Stimulated activated CD8-positive, alpha-beta memory T cell treated with anti-CD3 and anti-CD28 coated beads, Interleukin-12 subunit alpha, Interleukin-12 subunit beta, amount 100 ng/mL, for 1 hour (primary cell): ENCODE measurements around the gene GPR62.
"Not testable (repeated sequence)": the region's sequence is repeated elsewhere in the genome, so short reads cannot be mapped to it uniquely, and the experiment has no call there.

ENCODE experiments used
- DNase-seq: peaks from one replicate; pipeline ENCODE4 v3.0.0-alpha.2; 2020; ENCODE audit warnings: low read depth

GPR62 gene

DNA sequence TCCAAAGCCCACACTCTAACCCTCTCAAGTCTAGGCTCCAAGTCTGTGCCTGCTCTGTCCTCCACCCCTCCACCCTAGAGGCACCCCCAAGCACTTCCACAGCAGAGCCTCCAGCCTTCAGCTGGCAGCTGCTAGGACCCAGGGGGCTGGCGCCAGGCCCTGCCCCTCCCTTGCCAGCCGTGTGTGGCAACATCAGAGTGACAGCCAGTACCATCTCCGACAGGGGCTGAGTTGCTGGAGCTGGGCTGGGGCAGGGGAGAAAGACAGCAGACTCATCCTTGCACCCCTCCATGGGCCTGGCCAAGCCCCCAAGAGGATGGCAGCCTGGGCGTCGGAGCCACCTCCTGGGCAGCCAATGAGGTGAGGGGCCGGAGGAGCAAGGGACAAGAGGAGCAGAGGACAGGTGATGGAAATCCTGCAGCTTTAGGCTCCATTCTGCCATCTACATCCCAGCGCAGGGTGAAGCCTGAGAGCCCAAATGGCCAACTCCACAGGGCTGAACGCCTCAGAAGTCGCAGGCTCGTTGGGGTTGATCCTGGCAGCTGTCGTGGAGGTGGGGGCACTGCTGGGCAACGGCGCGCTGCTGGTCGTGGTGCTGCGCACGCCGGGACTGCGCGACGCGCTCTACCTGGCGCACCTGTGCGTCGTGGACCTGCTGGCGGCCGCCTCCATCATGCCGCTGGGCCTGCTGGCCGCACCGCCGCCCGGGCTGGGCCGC is at the start of gene GPR62:
Gene GPR62, plus strand, starts transcription at position 207 of the 718 bp plus-strand sequence. Its CDS starts 272 bp downstream, at position 479.
- DNase-seq, result no peak

GRCh38 chr3:51908026-51908425 is 47.2 kb upstream of the GPR62 start:
- no peak for DNase-seq

DNA sequence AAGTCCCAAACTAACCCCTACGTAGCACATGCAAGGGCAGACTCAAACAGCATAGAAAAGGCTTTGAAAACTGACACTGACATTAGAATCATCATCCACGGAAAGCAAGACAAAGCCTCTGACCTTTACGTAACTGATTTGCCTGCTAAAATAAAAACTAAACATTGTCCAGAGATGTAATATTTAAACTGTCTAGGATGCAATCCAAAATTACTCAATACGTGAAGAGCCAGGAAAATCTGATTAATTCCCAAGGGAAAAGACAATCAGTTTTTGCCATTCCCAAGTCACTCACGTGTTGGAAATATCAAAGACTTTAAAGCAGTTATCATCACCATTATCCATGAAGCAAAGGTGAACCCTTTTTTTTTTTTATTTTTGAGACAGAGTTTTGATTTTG is 38.8 kb upstream of the GPR62 start:
- DNase-seq, result no peak

DNA sequence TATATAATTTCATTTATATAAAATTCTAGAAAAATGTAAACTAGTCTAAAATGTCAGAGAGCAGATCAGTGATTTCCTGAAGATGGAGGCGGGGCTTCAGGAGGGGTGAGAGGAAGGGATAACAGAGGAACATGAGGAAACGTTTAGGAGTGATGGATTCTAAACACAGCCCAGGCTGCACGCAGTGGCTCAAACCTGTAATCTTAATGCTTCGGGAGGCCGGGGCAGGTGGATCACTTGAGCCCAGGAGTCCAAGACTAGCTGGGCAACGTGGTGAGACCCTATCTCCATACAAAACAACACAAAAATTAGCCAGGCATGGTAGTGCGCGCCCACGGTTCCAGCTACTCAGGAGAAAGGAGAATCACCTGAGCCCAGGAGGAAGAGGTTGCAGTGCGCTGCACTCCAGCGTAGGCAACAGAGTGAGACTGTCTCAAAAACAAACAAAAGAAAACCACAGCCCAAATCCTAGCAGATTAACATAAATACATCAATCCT is 34.1 kb upstream of the GPR62 start:
- DNase-seq, result no peak

DNA sequence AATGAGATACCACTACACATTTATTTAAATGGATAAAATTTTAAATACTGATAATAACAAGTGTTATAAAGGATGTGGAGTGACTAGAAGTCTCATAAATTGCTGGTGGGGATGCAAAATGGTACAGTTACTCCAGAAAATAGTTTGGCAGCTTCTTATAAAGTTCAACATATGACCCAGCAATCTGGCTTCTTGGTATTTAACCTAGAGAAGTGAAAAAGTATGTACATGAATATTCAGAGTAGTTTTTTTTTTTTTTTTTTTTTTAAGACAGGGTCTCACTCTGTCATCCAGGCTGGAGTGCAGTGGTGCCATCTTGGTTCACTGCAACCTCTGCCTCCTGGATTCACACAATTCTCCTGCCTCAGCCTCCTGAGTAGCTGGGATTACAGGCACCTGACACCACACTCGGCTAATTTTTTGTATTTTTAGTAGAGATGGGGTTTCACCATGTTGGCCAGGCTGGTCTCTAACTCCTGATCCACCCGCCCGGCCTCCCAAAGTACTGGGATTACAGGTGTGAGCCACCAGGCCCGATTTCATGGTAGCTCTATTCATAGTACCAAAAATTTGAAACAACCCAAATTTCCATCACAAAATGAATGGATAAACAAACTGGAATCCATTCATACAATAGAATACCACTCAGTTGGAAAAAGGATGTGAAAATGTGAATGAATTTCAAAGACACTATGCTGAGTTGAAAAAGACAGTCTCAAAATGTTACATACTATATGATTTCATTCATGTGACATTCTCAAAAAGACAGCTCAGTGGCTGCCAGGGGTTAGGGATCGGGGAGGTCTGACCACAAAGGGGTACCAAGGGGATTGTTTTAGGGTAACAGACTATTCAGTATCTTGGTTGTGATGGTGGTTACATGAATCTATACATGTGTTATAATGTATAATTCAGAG is 27.9 kb upstream of the GPR62 start:
- no peak for DNase-seq

DNA sequence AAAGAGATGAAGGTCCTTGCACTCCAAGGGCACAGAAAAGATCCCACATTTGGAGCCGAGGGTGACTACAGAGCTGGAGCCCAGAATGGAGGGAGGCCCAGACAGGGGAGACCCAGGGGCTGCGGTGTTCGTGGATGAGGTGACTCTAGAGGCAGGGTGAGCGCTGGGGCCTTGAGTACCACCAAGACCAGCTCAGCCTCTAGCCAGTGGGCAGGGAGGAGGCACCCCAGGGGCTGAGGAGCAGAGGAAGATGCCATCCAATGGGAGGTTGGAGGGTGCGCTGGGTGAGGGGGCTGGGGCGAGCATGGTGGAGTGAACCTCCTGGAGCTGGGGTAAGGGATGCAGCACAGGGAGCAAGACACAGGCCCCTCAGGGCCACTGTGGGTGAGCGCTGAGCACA is 26.7 kb upstream of the GPR62 start:
- DNase-seq, result no peak

DNA sequence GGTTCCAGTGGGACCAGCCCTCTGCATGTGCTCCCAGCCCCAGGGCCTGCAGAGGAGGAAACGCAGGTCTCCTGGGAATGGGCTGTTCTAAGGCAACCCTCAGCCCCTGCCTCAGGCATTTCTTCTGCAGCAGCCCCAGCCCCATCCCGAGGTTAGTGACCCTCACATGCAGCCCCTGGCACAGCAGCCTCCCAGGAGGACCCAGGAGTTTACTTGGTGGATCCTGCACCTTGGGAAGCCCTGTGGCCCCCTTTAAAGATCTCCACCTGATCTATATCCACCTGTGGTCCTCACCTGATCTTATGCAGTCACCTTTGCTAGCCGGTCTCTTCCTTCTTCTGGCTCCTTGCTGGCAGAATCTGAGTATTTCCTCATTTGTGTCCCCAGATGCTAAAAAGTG is 26.2 kb upstream of the GPR62 start:
- not testable (repeated sequence) for DNase-seq

- no peak for DNase-seq
Measured at GRCh38 chr3:51929420-51930003, 25.7 kb upstream of the GPR62 start.

DNA sequence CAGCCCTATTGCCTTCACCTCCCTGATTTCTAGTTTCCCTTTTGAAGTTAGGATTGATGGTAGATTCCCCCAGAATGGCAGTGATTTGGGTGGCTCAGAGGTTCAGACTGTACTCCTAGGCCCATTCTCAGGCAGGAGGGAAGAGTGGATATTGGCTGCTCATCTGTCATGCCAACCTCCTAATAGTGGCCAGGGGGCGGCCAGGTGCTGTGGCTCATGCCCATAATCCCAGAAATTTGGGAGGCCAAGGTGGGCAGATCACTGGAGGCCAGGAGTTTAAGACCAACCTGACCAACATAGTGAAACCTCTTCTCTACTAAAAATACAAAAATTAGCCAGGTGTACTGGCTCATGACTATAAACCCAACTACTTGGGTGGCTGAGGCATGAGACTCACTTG is 24.7 kb upstream of the GPR62 start:
- DNase-seq, result no peak

GRCh38 chr3:51931756-51932155 is 23.4 kb upstream of the GPR62 start:
- DNase-seq, result no peak

- no peak for DNase-seq
Measured at GRCh38 chr3:51932471-51933370, 22.5 kb upstream of the GPR62 start.

DNA sequence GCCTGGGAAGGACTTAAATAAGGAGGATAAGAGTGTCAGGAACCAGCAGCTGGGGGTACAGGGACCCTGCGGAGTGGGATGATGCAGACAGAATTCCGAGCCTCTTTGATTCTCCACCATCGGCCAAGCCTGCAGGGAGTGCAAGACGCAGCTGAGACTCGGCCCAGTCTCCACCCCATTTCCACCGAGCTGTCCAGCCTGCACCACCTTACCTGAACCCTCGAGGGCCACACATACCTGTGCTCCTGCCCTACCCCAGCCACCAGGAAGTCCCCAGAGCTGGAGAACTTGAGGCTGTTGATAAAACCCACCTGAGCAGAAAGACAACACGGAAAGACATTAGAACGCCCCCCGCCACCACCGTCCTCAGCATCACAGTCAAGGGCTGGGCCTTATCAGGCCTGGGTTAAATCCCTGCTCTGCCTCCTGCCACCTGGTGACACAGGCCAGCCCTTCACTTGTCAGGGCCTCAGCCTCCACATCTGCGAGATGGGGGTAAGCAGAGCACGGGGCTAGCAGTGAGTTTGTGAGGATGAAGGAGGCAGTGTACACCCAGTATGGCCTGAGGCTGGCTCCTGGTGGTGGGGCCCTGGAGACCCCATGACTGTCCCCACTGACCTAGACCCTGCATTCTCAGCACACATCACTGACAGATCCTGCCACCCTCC is 21.6 kb upstream of the GPR62 start:
- DNase-seq, result no peak

- DNase-seq, result no peak
Measured at GRCh38 chr3:51934139-51934850, 20.9 kb upstream of the GPR62 start.

DNA sequence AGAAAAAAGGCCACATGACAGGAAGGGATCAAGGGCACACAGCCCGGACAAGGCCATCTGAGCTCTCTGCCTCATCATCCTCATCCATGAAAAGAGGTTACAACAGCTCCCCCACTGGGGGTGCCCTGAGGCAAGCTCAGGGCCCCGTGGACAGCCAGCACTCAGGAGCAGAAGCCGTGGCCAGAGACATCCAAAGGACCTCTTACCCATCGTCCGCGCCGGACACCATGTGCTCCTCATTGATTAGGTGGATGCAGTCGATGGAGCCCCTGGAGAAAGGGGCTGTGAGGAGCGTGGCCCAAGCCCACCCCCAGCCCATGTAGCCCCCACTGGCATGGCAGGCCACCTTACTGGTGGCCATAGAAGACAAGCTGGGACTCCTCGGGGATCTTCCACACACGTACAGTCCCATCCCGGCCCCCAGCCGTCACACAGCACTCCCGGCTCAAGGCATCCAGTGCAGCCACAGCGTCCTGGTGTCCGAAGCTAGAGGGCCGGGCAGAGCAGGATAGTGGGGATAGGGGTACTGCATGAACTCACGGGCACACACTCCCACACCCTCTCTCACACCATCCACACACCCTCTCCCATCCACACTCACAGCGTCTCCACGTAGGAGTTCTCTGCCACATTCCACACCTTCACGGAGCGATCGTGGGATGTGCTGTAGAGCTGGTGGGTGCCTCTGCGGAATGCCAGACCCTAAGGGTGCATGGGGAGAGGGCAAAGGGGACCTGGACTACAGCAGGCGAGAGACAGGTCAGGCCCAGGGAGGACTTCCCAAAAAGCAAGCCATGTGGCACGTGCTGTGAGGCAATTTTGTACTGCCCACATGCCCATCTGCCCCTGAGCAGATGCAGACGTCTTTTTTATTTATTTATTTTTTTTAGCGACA is 19.9 kb upstream of the GPR62 start:
- no peak for DNase-seq

- DNase-seq, result no peak
Measured at GRCh38 chr3:51935886-51936755, 19.1 kb upstream of the GPR62 start.

DNA sequence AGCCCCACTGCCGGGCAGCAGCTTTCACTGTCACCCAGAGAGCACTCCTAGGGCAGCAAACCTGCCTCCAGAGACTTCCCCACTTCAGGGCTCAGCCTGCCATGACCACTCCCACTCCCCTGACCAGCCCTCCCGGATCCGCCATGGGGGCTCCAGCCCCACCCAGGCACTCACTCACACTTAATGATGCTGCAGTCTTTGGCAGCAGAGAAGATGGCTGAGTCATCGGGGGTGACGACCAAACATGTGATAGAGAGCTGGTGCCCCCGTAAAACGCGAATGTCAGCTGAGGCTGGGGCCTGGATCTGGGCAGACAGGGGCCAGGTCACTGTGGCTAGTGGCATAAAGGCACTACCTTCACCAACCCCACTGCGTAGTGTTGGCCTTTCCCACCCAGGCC is 18.2 kb upstream of the GPR62 start:
- no peak for DNase-seq

DNA sequence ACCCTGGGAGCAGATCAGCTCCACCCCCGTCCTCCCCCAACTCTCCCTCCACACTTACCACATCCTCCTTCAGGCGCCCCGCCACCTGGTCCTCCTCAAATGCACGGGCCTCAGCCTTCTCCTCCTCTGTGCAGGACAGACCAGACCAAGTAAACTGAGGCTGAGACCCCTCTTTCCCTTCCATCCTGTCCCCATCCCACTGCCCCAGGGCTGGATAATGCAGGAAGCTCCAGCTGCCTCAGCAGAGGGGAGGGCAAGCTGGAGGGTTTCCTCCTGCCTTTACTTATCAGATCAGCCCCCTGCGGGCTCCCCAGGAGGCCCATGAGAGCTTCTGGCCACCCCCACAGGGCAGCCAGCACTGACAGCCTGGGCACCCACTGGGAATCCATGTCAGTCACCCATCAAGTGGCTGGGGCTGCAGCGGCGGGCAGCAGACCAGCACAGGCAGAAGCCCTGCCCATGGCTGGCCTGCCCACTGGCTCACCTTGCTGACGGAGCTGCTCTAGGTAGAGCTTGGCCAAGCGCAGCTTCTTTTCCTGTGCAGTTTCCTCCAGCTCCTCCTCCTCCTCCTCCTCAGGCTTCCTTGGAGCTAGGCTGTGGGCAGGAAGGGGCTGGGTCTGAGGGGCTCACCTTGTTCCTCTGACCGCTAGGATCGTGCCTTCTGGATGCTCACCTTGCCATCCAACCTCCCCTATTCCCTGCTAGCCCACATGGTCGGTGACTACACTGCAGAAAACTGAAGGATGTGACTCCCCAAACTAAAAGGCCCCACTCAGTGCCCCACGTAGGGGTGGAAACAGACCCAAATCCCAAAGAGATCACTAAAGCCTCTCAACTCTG is 17.4 kb upstream of the GPR62 start:
- no peak for DNase-seq
